Left renal pelvis (tissue), 4 donors: ENCODE data around the gene DMD. TPM values are rescaled to one million over a fixed set of nuclear protein-coding genes. Genes with fewer than 3 reads are reported as not detected.
A peak's percentile ranks its signal among the peaks of the same experiment; 100 is the strongest.

Experiments
- DNase-seq, 4 donors: peaks; one replicate each; pipeline ENCODE4 v3.0.0-alpha.2; 2013; ENCODE audit warnings: low read depth in 4 of 4, low spot score in 3 of 4
- polyA plus RNA-seq, 4 donors: library from polyadenylated mRNA; unstranded; fragments of 120-200 nt; gene quantifications; one replicate each; pipeline ENCODE4 v1.2.1, GENCODE V29; 2013; ENCODE audit not compliant: insufficient read length in 4 of 4

DMD gene
- polyA plus RNA-seq, 4 donors, result 17.2 to 31.2 (median 20.1) TPM

DNA sequence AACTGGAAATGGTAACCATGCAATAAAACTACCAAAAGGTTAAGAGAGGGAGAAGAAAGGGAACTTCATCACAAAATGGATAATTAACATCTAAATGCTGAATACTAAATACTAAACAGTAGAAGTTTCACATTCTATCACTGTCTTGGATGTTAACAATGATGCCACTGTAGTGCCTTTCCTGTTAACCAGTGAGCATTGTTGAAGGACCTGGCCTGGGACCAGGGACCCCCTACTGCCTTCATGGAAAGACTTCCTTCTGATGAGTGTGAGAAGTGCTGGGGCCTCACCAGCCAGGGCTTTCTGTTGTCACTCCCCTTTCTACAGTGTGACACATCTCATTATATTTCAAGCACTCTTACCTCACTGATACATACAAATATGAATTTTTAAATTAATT, 1400.2 kb downstream of the DMD start:
- no peak for DNase-seq

DNA sequence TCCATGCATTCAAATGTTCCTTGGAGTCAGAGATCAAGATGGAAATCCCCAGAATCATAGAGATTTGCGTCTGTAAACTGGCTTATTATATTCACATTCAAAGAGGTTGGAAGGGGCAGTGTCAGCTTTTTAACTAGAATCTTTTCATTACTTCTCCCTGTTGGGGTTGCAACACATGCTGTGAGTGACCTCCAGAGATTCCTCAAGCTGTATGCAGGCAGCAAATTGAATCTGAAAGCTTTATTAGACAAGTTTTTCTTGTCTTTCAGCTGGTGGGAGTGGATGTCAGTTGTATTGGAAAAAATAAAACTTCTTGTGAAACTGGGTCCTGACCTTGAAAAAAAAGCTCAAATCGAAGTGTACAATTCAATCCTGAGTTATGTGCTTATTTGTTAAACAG, 1403.0 kb downstream of the DMD start:
- DNase-seq, result no peak

DNA sequence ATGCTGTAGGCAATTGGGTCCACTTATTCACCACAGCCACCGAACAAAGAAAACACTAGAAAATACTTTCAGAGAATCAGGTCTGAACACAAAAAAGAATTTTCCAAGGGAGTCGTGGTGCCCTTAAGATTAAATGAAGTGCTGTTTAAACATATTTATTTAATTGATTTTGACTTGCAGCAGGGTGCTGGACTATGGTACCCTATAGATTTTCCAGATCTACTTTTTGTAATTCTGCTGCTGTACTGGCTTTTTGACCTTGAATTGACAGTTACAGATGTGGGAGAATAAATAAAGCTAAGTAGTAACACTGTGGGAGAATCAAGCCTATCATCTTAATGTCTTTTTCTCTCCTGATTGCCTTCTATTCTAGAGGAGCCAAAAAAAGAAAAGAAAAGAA, 1404.2 kb downstream of the DMD start:
- DNase-seq, result no peak

DNA sequence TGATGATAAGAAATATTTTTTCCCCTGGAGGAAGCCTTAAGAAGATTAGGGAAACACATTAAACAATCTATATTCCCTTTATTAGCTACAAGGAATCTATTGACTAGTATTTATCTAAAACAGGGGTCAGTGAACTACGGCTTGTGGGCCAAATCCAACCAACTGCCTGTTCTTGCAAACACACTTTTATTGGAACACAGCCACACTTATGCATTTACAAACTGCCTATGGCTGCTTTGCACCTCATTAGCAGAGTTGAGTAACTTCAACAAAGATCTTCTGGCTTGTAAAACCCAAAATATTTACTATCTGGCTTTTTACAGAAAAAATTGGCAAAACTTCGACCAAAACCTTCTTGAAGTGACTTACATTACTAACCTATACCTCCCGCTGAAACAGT, 1405.6 kb downstream of the DMD start:
- no peak for DNase-seq

DNA sequence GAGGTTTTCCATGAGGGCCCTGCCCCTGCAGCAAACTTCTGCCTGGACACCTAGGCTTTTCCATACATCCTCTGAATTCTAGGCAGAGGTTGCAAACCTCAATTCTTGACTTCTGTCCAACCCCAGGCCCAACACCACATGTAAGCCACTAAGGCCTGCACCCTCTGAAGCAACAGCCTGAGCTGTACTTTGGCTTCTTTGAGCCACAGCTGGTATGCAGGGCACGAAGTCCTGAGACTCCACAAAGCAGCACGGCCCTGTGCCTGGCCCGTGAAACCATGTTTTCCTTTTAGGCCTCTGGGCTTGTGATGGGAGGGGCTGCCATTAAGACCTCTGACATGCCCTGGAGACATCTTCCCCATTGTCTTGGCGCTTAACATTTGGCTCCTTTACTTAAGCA, 1411.1 kb downstream of the DMD start:
- no peak for DNase-seq

DNA sequence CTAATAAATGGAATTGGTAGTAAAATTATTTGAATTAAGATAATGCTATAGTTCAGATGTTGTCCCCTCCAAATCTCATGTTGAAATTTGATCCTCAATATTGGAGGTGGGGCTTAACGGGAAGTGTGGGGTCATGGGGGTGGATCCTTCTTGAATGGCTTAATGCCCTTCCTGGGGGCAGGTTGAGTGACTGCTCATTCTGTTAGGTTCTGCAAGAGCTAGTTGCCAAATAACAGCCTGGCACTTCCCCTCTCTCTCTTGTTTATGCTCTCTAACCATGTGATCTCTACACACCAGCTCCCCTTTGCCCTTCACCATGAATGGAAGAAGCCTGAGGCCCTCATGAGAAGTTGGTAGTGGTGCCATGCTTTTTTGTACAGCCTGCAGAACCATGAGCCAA, 1414.7 kb downstream of the DMD start:
- no peak for DNase-seq

DNA sequence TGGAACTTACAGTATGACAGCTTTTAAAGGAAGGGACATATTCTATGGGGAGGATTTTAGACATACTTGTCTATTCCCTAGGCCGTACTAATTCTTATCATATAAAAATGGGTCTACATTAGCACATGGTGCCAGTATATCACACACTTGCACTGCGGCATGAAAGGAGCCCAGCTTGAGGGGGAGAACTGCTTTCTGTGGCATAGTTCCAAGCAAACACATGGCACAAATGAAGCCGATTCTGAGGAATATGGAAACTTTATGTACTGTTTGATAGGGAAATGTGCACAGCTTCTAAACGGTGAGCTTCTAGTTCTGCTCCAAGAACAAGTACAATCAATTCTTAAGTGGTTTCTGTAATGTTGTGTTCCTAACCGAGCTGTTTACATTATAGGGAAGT, 1463.9 kb downstream of the DMD start:
- no peak for DNase-seq

DNA sequence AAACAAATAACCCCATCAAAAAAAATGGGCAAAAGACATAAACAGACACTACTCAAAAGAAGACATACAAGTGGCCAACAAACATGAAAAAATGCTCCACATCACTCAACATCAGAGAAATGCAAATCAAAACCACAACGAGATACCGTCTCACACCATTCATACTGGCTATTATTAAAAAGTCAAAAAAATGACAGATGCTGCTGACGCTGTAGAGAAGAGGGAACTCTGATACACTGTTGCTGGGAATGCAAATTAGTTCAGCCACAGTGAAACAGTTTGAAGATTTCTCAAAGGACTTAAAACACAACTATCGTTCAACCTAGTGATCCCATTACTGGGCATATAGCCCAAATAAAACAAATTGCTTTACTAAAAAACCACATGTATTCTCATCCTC, 1468.3 kb downstream of the DMD start:
- no peak for DNase-seq

DNA sequence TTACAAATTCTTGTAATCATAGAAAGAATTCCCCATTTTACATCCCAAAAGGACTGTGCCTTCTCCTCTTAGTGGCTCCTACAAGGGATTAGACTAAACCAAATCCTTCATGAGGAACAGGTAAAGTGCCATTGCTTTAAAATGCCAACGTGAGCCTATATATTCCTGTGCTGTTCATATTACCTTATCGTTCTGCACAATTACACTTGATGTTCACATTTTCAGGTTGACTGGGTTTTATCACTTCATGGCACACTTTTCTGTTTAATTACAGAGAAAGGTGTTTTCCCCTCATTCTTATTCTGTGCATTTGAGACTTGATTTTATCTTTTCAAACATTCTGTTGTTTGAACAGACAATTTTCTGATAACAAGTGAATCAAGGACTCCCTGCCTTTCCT, 1493.9 kb downstream of the DMD start:
- peak in 1 of 4 donors; percentile 0 for DNase-seq

DNA sequence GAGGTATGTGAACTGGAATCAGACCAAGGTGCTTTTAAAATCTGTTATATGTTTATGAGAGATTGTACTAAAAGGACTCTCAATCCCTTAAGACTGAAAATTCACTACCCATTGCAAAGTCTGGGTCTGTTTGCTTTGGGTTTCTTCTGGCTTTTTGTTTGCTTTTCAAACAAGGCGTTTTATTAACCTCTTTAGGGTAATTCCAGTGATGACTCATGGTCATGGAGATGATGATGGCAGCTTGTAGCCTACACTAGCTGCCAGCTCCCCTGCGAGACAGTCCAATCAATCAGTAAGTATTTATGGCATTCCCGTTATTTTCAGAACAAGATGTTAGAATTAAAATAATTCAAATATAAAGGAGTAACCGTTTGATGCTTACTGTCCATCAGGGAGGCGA, 1495.7 kb downstream of the DMD start:
- DNase-seq, result no peak

DNA sequence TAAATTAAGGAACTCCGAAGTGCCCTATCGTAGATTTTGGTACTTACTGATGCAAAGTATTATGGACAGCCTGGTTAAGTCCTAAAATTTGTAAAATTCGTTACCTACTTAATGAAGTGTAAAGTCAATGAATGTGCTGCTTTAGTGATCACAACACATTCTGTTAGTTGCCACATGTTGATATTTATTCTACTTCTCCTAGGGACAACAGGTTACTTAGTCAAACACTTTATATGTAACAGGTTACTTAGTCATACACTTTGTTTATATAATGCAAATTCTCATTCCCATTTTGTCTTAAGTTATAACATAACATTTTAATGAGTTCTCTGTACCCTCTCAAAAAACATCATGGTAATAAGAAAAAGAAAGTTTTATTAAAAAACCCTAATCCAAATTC, 1496.6 kb downstream of the DMD start:
- DNase-seq, result no peak

DNA sequence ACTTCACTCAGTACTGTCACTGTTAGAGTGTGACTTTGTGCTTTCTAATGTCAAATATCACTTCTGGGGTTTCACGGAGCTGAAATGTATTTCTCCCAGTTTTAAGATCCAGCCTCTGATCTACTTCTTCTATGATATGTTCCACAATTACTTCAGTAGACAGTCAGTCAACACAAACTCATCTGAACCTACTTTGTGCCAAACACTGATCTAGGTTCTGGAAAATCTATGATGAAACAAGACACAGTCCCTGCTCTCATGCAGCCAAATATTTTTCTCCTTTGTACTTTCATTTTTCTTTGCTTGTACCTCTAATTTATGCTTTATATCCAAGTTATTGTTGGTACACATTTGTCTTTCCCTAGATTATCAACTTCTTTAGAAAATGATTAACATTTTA, 1498.2 kb downstream of the DMD start:
- DNase-seq, result no peak

DNA sequence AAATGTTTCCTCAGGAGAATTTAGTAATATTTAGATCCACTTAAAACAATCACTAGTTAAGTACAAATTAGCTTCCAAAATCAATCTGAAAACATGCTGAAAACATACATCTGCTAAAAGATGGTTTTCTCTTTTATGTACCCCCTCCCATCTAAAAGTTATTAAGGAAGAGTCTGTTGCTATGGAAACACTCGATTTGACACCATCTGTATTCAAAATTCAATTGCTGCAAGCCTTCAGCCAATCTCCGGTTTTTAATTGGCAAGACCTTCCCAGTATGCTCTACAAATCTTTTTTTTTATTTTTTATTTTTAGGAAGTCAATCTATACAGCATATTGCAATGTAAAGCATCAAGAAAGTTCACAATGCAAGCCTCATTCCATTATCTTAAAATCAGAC, 1500.2 kb downstream of the DMD start:
- DNase-seq, result no peak

DNA sequence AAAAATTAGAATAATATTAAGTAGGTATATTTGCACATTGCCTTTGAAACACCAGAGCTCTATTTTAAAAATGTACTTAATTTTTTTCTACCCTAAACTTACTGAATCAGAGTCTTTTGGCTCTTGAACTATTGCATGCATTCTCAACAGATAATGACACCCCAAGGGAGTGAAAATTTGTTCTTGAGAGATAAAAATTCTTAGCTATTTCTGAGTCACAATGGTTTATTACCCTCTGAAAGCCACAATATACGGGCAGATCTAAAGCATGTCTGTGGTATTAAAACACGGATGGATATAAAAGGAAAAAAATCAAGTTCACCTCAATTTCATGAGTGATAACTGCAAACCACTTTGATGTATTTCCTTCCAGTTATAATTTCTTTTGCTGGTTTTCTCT, 1503.2 kb downstream of the DMD start:
- no peak for DNase-seq

DNA sequence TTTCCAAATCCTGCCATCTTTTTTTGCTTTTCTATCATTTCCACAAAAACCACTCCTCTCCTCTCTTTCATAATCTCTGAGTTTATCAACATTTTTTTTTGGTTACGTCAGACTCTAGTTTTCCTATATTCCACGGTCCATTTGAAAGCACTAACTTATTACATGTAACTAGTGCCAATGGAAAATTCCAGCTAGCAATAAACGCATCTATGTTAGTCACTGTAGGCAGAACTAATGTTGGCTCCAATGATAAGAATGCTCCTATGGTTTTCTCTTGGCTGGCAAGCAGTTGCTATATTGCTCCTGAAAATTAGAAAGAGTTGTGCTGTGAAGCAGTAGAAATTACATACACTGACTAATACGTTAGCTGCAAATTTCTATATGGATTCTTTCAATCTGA, 1504.9 kb downstream of the DMD start:
- no peak for DNase-seq

DNA sequence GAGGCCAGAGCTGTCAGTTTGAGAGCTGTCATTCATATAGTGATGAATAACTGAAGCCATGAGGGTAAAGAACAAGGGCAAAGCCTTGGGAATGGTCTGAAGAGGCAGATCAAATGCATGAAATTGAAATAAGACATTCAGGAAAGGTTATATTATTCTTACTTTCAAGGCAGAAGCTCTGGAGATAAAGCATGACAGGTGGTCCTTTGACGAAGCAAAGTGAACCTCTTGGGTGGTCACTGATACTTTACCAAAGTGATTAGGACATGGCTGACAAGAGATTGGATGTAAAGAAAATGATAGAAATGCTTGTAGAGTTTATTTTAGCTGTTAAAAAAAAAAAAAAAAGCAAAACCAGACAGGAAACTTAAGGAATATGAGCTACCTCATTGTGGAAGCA, 1505.5 kb downstream of the DMD start:
- DNase-seq, result no peak

DNA sequence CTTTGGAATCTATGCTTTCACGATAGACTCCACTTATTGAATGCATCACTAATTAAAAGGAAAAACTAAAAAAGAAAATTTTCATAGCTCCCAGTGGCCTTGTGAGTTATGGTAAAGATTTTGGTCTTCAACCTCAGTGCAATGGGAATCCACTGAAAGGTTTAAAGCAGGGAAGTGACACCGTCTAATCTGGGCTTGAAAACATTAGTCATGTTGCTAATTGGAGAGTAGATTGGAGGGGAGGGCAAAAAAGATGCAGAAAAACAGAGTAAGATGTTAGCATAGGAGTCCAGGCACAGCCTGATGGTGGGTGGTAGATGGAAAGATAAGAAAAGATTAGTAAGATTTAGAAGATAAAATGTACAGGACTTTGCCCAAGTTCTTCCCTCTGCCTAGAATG, 1506.4 kb downstream of the DMD start:
- no peak for DNase-seq

DNA sequence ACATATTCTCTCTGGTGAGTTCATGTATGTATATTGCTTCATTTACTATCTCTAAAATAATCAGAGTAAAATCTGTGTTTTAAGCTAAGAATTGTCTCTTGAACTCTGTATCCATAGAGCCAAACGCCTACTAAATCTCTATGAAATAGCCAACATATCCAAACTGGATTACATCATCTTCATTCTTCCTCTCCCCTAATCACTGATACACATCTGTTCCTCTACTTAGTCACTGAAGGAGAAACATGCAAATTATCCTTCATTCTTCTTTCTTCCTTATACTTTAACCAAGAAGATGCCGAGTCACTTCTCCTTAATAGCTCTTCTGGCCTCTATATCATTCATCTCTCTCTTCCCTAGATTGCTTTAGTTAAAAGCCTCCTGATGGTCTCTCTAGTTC, 1509.1 kb downstream of the DMD start:
- DNase-seq, result no peak

DNA sequence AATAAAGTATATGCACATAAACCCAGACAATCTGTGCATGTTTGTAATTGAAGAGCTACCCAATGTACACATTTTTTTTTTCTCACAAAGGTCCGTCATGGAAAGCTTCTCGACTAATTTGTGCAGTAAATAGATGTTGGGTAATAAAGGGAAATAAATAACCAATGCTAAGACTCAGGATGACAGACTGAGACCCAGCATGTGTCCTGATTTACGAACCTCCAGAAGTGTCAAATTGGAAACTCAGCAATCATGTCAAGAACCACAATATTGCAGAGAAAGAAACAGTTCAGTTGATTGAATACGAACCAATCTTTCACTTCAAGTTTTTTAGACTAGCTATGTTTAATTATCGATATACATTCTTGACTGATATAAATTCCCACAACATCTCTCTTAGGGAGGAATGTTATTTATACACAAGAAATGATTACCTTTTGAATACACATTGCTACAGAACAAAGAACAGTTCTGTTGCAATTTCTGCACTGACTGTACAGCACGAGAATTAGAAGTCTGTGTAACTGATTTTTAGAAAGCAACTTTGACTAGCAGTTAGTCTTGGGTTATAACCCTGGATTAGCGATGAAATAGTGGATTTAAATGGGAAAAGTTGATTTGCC, 1513.9 kb downstream of the DMD start:
- DNase-seq, result no peak

DNA sequence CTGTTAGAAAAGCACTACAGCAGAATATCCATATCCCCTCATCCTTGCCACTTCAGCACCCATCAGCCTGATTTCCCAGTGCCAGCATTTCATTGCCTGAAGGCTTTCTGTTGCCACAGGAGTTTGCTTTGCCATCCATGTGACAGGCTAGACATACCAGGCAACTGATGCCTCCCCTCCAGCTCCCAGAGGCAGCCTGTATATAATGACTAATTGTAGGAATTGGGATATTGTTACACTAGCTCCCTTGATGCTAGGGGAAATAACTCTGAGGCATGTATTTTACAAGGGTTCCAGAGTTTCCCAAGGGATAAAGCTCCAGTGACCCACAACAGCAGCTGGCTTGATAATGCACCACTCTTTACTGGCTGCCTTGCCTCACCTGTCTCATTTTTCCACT, 1531.5 kb downstream of the DMD start:
- no peak for DNase-seq

DNA sequence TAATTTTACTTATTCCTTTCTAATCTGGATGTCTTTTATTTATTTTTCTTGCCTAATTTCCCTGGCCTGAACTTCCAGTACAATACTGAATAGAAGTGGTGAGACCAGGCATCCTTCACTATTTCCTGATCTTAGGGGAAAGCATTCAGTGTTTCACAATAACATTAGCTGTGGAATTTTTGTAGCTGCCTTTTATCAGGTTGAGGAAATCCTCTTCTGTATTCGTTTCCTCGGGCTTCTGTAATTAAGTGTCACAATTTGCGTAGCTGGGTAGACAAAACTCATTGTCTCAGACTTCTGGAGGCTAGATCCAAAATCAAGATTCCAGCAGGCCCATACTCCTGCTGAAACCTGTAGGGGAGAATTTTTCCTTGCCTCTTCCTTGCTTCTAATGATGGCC, 1541.1 kb downstream of the DMD start:
- no peak for DNase-seq

DNA sequence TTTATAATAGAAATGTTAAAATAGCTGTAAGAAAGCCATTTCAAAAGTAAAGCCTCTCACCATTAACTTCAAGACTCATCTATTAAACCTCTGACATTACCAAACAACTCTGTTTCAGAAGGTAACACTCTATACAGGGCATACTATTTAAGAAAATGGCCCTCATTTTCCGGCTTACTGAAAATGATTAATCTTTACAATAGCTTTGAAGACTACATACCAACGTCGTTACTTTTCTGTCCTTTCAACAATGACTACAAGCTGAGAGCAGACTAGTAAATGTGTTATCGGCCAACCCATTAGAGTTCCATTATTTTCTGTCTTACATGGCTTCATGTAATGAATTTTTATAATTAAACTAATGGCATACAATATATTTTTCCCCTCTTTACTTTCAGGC, 1545.9 kb downstream of the DMD start:
- DNase-seq, result no peak

DNA sequence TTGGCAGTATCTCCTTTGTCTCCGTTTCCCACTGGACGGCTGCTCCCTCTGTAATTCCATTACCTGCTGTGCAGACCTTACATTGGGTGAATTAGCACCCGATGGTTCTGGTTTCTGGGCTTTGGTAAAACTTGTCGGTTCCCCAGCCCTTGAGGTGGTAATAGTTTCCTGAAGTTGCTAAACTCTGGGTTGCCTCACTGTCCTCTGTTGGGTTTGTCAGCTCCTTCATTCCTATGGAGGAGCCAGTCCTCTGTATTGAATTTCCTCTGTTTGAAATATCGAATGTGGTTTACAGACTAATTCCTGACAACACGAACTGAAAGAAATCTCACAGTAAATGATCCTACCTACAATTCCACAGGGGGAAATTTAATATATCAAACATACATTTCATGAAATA, 1548.2 kb downstream of the DMD start:
- no peak for DNase-seq
